RCC 7860 (cell line): ENCODE data around the gene EMC9.

Source experiments
- DNase-seq: peaks from one replicate; pipeline ENCODE4 v3.0.0-alpha.2; 2015; ENCODE audit warnings: low spot score
- FAIRE-seq: peaks from 2 replicates; lab custom pipeline; 2012; peaks lifted over from hg19 to GRCh38; lab: Jason Lieb, UNC

The EMC9 gene

DNA sequence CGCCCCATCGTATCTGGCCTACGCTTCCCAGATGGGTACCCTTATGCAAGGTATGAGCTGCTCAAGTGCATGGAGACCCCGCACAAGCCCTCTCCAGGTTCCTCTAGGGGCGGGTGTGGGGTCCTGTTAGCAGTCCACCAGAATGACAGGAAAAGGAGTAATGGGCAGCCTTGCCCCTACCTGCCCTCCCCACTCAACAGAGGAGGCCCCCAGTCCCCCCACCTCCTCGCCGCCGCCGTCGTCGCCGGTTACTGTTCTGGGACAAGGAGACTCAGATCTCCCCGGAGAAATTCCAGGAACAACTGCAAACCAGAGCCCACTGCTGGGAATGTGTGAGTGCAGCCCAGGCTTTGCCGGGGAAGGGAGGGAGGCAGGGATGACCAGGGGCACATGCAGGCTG, 36.5 kb upstream of the EMC9 start:
- no peak for FAIRE-seq
- no peak for DNase-seq

DNA sequence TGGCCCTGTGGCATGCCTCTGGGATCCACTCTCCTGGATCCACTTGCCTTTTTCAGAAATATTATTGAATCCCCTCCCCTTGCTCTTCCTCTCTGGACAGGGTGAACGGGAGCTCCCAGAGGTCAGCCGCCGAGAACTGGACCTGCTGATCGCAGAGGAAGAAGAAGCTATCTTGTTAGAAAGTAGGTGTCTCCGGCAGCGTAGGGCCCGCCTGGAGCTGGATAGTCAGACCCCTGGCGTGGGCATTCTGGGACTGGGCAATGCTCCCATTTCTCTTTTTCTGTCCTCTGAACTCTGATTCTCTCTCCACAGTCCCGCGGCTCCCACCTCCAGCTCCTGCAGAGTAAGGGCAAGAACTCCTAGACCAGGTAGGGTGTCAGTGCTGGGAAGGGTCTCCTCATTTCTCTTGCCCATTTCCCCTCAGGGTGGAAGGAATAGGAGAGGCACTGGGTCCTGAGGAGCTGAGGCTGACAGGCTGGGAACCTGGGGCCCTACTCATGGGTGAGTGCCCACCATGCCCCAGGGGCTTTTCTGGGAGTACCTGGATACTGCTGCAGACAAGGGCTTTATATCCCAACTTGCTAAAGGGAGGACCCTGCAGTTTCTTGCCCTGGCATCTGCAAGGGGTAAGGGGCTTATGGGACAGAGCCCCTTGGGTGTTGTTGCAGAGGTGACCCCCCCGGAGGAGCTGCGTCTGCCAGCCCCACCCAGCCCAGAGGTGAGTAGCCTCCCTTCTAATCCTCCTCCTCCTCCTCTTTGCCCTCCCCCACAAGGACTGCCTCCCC, 35.8 kb upstream of the EMC9 start:
- DNase-seq (no peak), FAIRE-seq (no peak)

DNA sequence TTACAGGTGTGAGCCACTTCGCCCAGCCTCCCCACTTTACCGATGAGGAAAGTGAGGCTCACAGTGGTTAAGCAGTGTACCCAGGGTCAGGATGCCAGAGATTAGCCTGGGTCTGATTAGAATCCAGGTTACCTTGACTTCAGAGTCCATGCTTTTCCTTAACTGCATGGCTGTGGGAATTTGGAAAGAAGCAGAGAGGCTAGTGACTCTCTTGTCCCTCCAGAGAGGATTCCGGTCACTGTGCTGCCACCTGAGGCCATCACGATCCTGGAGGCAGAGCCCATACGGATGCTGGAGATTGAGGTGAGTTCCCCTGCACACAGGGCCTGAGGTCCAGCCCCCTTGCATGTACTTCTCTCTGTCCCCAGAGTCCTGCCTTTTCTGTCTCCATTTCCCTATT, 35.2 kb upstream of the EMC9 start:
- FAIRE-seq = no peak
- DNase-seq = no peak

DNA sequence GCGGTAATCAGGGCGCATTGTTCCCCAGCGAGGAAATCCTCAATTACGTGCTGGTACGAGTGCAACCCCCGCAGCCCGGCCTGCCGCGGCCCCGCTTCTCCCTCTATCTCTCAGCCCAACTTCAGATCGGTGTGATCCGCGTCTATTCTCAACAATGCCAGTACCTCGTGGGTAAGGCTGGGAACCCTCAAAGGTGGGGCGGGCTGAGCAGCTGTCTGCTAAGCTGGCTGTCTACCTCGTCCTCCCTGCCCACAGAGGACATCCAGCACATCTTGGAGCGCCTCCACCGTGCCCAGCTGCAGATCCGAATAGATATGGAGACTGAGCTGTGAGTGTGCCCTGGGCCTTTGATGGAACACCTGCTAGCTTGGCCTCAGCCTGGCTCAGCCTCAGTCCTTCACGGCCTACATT, 31.5 kb upstream of the EMC9 start:
- DNase-seq = no peak
- no peak for FAIRE-seq

DNA sequence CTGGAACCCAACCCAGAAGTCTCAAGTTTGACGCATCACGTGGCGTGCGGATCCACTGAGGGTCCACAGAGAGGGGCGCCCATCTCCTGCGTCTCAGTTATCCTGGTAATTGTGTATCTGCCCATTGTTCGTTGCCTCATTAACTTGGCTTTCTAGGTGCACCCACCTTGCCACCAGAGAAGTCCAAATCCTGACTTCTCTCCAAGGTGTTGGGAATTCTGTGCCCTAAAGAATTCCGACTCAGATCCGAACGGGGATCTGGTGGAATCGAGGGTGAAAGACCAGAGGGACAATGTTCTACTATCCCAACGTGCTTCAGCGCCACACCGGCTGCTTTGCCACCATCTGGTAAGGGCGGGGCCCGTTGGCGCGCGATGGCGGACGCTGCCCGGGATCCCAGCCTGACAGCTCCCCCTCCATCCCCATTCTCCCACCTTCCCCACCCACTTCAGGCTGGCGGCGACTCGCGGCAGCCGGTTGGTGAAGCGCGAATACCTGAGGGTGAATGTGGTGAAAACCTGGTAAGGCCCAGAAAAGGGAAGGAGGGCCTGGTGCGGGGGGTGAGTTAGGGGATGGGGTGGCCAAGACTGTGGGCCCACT, 31.0 kb upstream of the EMC9 start:
- no peak for DNase-seq

DNA sequence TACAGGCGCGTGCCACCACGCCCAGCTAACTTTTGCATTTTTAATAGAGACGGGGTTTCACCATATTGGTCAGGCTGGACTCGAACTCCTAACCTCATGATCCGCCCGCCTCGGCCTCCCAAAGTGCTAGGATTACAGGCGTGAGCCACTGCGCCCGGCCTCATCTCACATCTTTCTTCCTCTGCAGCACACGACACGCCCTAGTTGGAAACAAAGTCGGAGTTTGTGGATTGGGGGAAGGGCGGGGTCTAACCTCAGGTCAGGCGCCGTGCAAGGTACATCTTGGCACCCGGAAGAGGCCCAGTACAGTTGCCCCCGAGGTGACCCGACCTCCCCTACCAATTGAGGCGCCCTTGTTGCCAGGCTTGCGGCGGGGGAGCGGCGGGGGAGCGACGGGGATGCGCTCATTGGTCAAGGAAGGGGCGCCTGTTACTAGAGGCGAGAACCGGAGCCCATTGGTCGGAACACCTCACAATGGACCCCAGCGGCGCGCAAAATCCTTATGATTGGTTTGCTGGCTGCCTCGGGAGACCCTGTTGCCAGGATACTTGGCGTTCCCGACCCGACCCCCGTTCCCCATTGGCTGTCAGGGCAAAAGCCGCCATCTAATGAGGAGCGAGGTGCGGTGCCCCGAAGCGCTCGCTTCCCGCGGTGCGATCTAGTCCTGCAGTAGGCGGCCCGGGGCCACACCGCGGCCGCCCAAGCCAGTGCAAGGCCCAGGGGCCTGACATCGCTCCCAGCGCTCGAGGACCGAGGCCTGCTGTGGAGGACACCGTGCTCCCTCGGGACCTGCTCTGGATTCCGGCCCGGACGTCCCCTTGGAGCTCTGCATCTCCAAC, 30.2 kb upstream of the EMC9 start, which contains the start of gene REC8:
REC8 (plus strand) TSS at position 659 of the 839 bp plus-strand sequence. CDS start 473 bp downstream, outside the sequence.
- FAIRE-seq (no peak), DNase-seq (no peak)

More for the DNA sequence above, 31.0 kb upstream of the EMC9 start:
- FAIRE-seq = no peak

DNA sequence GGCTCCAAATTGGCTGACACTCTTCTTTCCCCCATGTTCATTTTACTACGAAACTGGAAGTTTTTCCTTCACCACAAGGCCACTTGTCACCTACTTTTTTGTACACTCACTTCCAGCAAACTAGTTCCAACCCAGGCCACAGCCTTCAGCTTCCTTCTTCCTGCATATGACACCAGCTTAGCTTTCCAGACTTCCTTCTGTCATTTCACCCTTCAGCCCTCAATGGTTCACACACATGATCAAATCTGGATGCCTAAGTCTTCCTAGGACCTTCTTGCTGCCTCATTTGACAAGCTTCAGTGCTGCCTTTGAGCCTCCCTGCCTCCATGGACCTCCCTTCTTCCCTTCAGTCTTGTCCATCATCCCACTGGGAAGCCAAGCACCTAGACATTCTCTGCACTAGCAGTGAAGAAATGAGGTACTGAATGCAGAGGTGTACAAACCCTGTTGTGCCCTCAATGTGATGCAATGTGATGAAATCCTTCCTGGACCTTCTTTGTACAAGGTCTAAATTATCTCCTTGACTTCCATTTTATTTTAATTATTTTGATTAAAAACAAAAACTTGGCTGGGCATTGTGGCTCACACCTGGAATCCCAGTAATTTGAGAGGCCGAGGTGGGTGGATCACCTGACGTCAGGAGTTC, 26.2 kb upstream of the EMC9 start:
- FAIRE-seq (no peak), DNase-seq (no peak)

DNA sequence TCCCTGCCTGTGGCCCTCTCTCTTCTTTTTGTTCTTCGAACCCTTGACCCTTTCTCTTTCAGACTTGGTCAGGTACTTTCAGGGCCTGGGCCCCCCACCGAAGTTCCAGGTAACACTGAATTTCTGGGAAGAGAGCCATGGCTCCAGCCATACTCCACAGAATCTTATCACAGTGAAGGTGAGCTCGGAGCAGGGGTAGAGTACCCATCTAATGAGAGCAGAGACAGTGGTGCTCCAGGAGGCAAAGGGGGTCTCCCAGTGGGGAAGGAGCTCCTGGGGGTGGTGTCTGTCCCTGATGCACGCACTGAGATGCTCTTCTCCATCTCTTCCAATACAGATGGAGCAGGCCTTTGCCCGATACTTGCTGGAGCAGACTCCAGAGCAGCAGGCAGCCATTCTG, 24.4 kb upstream of the EMC9 start:
- no peak for FAIRE-seq

DNA sequence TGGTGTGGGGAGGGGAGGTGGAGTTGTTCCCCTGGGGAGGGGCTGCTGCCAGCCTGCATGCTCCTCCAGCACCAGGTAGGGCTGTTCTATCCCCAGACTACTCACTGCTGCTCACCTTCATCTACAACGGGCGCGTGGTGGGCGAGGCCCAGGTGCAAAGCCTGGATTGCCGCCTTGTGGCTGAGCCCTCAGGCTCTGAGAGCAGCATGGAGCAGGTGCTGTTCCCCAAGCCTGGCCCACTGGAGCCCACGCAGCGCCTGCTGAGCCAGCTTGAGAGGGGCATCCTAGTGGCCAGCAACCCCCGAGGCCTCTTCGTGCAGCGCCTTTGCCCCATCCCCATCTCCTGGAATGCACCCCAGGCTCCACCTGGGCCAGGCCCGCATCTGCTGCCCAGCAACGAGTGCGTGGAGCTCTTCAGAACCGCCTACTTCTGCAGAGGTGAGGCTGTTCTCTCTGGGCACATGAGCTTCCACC, 23.2 kb upstream of the EMC9 start:
- FAIRE-seq = no peak
- no peak for DNase-seq

More for the DNA sequence above, 24.4 kb upstream of the EMC9 start:
- no peak for DNase-seq

DNA sequence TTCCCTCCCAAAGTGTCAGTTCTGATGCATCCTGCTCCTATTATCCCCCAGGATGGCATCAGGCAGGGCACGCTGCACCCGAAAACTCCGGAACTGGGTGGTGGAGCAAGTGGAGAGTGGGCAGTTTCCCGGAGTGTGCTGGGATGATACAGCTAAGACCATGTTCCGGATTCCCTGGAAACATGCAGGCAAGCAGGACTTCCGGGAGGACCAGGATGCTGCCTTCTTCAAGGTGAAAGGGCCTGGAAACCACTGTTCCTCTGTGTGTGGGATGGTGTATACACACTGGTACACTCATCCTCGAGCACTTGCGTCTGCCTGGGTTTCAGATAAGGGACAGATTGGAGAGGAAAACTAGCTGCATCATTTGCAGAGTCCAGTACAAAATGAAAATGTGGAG, 20.7 kb upstream of the EMC9 start:
- DNase-seq = no peak
- FAIRE-seq = no peak

DNA sequence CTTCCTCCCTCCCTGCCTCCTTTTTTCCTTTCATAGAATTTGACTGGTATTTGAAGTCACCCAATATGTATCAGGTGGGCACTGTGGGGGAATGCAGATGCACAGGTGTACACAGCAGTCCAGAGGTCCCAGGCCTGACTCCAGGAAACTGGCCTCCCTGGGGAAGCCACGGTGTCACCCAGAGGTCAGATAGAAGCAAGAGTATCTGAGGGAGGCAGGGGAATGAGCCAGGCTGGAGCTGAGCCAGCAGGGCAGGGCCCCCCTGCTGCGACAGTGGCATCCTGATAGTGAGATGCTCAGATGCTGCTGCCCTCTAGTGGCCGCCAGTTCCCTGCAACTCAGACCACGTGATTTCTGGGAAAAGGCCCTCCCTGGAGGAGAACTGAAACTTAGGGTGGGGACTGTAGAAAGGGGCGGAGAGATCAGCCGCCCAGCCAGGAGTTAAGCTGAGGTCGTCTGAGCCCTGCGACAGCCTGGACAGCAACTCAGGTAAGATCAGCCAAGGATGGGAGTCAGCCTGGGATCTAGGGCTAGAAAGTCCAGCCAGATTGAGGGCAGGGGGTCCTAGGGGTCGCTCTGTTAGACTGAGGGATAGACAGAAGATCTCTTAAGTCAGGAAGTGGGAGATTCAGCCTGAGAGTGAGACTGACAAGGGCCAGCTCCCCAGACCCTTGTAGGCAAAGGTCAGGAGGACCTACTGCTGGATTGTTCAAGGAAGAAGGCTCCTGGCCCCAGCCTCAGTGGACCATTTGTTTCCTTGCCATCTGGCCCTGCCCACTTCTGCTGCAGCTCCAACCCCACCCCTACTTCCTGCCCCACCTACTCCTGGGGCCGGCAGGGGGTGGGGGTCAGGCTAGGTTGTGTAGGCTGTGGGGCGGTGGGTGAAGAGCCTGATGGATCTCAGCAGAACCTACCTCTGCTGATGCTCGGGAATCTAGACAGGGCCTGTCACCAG, 19.7 kb upstream of the EMC9 start, which contains the start of gene IRF9:
IRF9 (plus strand) TSS at position 416 of the 955 bp plus-strand sequence. CDS start 880 bp downstream, outside the sequence.
- peak; percentile 61 for FAIRE-seq

DNA sequence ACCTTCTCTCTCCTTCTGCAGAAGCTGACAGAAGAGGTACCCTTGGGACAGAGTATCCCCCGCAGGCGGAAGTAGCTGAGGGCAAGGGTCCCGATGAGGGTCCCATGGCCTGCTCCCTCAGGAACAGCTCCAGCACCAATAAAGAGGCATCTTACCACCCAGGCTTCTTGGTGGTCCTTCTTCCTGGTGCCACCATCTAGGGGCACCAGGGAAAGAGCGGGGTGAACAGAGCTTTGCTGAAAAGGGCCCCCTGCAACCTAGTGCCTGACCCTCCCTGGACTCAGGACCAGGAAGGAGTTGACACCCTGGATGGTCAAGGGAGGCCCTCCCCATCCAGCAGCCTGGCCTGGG, 19.1 kb upstream of the EMC9 start:
- FAIRE-seq (no peak), DNase-seq (no peak)

More for the DNA sequence above, 19.7 kb upstream of the EMC9 start, which contains the start of gene IRF9:
- DNase-seq = peak; percentile 86

DNA sequence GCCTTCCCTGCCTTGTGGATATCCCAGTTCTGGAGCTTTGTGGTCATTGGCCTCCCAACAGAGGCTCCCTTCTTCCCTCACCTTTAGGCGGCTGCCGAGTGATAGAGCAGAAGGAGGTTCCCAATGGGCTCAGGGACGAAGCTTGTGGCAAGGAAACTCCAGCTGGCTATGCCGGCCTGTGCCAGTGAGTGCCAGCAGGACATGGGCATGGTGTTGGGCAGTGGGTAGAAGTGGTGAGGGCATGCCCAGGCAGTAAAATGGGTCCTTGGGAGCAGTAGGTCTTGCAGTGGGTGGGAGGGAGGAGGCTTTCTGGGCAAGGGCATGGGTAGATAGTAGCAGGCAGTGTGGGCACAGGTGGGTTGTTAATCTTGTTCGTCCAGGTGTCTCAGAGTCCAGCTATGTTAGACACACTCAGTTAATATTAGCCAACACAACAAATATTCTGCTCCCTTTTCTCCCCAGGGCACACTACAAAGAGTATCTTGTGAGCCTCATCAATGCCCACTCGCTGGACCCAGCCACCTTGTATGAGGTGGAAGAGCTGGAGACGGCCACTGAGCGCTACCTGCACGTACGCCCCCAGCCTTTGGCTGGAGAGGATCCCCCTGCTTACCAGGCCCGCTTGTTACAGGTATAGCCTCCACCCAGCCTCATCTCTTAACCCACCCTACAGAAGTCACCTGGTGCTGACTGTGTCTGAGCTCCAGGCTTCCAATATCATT, 18.5 kb upstream of the EMC9 start:
- DNase-seq (no peak), FAIRE-seq (no peak)

DNA sequence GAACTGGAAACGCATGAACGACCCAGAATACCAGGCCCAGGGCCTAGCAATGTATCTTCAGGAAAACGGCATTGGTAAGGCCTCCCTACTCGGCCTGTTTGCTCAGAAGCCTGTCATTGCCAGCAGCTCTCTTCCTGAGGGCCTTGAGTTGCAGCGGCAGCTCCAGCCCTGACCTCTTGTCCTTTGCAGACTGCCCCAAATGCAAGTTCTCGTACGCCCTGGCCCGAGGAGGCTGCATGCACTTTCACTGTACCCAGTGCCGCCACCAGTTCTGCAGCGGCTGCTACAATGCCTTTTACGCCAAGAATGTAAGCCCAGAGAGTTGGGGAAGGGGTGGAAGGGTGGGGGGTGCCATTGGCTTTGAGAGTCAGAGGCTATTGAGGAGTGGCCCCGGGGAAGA, 15.9 kb upstream of the EMC9 start:
- DNase-seq (no peak), FAIRE-seq (no peak)

DNA sequence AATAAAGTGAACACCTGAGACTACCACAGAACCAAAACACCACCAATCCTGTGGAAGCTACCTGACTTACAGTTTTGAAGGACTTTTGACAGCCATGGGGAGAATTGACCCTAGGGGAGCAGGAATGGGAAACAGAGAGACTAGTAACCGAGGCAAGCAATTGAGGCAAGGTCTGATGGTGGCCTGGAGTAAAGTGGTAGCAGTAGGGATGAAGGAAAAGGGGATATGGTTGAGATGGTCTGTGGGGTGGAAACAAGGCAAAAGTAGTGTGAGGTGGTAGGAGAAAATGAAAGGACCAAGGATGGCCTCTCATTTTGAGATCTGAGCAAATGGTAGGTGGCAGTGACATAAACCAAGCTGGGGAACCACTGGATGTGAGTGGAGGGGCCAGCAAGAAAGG, 15.4 kb upstream of the EMC9 start:
- no peak for FAIRE-seq

DNA sequence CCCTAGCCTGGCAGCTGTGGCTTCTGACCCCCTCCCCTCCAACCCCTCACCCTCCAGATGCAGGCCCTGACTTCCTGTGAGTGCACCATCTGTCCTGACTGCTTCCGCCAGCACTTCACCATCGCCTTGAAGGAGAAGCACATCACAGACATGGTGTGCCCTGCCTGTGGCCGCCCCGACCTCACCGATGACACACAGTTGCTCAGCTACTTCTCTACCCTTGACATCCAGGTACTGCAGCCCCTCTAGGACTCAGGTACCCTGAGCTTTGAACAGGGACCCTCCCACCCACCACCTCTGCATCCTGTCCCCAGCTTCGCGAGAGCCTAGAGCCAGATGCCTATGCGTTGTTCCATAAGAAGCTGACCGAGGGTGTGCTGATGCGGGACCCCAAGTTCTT, 13.7 kb upstream of the EMC9 start:
- no peak for DNase-seq
- FAIRE-seq = no peak

More for the DNA sequence above, 15.4 kb upstream of the EMC9 start:
- no peak for DNase-seq

DNA sequence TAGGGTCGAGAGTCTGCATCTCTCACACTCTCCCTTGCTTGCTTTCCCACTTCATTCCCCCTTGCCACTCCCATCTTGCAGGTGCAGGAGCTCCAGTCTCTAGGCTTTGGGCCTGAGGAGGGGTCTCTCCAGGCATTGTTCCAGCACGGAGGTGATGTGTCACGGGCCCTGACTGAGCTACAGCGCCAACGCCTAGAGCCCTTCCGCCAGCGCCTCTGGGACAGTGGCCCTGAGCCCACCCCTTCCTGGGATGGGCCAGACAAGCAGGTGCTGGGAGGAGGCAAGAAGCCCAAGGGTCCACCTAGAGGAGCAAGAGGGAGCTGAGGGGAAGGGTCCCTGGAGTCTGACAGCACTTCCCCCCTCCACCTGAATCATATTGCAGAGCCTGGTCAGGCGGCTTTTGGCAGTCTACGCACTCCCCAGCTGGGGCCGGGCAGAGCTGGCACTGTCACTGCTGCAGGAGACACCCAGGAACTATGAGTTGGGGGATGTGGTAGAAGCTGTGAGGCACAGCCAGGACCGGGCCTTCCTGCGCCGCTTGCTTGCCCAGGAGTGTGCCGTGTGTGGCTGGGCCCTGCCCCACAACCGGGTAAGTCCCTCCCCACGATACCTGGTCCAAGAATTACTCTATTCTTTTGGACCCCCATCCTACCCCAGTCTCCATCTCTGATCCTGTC, 10.2 kb upstream of the EMC9 start:
- FAIRE-seq = no peak
- no peak for DNase-seq

DNA sequence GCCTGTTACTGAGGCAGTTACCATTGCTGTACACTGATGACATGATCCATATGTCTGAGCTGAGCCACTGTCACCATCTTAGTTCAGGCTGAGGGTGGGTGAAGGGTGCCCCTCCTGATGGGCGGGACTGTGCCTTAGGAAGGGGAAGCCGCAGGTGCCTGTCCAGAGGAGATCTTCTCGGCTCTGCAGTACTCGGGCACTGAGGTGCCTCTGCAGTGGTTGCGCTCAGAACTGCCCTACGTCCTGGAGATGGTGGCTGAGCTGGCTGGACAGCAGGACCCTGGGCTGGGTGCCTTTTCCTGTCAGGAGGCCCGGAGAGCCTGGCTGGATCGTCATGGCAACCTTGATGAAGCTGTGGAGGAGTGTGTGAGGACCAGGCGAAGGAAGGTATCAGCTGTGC, 9.6 kb upstream of the EMC9 start:
- DNase-seq (no peak), FAIRE-seq (no peak)
